ENCODE measurements around the gene ADGRG6. TPM values are rescaled to one million over a fixed set of nuclear protein-coding genes. Genes with fewer than 3 reads are reported as not detected.
"Not testable (repeated sequence)": the region's sequence is repeated elsewhere in the genome, so short reads cannot be mapped to it uniquely, and the experiment has no call there.

Gene ADGRG6
- total RNA-seq, 3 donors from 2014 or later = 8.2 to 29.6 (median 28.5) TPM

DNA sequence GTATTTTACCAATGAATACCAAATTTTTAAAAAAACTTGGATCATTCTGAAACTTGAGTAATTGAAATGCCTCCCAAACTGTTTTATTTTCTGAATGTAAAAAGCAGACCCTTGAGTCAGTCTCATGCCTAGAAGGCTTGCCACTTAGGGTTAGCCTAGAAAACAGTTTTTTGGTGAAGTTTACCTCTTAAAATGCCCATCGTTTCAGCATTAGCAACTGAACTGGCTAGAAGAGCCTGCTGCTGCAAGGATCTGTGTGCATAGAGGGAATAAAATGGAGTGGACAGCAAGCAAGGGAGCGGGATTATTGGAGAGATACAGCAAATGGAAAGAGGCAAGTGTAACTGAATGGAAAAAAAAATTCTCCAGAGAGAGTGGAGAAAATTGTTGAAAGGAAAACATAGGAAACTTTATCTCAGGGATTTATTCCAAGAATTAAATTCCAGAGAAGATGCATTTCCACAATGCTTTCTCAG, 40.1 kb downstream of the ADGRG6 start:
- intact Hi-C loops (cut with DNase I; ENCODE audit: low total_unique reads) = no loop called here
- Histone ChIP-seq H3K27me3 (no peaks in the 10 kb centered on the region), H3K36me3 (no peaks in the 10 kb centered on the region), H3K4me3 (no peak overlapping the region), H3K4me1 (no peaks in the 10 kb centered on the region), H3K9me3 (no peaks in the 10 kb centered on the region), H3K27ac (no peak overlapping the region)
- TF ChIP-seq POLR2A (IDR thresholded peaks at IDR 0.05) (no peak), POLR2AphosphoS5 (IDR thresholded peaks at IDR 0.05) (no peak)
- TF ChIP-seq, protein P1, sequence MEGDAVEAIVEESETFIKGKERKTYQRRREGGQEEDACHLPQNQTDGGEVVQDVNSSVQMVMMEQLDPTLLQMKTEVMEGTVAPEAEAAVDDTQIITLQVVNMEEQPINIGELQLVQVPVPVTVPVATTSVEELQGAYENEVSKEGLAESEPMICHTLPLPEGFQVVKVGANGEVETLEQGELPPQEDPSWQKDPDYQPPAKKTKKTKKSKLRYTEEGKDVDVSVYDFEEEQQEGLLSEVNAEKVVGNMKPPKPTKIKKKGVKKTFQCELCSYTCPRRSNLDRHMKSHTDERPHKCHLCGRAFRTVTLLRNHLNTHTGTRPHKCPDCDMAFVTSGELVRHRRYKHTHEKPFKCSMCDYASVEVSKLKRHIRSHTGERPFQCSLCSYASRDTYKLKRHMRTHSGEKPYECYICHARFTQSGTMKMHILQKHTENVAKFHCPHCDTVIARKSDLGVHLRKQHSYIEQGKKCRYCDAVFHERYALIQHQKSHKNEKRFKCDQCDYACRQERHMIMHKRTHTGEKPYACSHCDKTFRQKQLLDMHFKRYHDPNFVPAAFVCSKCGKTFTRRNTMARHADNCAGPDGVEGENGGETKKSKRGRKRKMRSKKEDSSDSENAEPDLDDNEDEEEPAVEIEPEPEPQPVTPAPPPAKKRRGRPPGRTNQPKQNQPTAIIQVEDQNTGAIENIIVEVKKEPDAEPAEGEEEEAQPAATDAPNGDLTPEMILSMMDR (IDR thresholded peaks at IDR 0.05) = no peak
- DNase-seq (ENCODE audit: low spot score in 2 of 2) = no peak

DNA sequence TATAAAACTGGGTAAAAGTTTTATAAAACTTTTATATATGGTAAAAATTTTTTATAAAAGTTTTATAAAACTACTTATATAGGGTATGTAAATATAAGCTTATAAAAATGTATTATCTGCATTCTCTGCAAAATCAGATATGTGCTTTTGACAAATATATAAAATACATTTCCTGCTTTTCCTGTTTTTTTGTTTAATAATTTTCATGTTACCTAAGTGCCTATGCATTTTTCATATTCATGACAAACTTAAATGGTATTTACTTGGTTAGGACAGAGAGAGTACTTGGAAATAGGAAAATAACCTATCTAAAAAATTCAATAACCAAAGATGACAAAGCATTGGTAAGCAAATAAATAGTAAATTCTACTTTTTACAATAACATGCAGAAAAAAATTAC, 41.2 kb downstream of the ADGRG6 start:
- no peak for TF ChIP-seq POLR2AphosphoS5 (IDR thresholded peaks at IDR 0.05)
- TF ChIP-seq, protein P1 (IDR thresholded peaks at IDR 0.05) = no peak
- TF ChIP-seq POLR2A (IDR thresholded peaks at IDR 0.05) = no peak
- Histone ChIP-seq H3K27me3 (no peaks in the 10 kb centered on the region), H3K9me3 (no peaks in the 10 kb centered on the region)

DNA sequence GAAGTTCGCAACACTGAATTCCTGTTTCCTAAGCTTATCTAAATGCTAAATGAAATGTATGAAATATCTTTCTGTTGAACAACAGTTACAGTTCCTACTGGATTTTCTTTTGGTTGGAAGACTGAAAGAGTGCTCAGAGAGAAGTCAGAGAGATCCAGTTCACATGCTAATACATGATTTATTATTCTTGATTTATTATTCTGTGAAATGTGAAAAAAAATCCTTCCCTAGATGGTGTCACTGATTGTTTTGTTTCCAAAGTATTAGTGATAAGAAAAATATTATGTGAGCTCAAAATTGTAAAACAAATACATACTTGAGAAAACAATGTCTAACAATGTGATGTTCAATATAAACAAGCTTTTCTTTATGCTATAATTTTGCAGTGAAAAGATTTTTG, 42.1 kb downstream of the ADGRG6 start:
- no peak overlapping the region for H3K4me3 ChIP-seq
- intact Hi-C loops (cut with DNase I; ENCODE audit: low total_unique reads) = no loop called here
- H3K4me1 ChIP-seq = no peaks in the 10 kb centered on the region
- H3K9me3 ChIP-seq = no peaks in the 10 kb centered on the region
- no peaks in the 10 kb centered on the region for H3K36me3 ChIP-seq
- TF ChIP-seq POLR2A (IDR thresholded peaks at IDR 0.05) (no peak), POLR2AphosphoS5 (IDR thresholded peaks at IDR 0.05) (no peak)
- TF ChIP-seq, protein P1 (IDR thresholded peaks at IDR 0.05) = no peak
- no peaks in the 10 kb centered on the region for H3K27me3 ChIP-seq
- no peak overlapping the region for H3K27ac ChIP-seq
- no peak for DNase-seq (ENCODE audit: low spot score in 2 of 2)

More for the DNA sequence above, 41.2 kb downstream of the ADGRG6 start:
- Histone ChIP-seq H3K4me3 (no peak overlapping the region), H3K27ac (no peak overlapping the region), H3K4me1 (no peaks in the 10 kb centered on the region), H3K36me3 (no peaks in the 10 kb centered on the region)
- intact Hi-C loops (cut with DNase I; ENCODE audit: low total_unique reads) = no loop called here
- no peak for DNase-seq (ENCODE audit: low spot score in 2 of 2)

DNA sequence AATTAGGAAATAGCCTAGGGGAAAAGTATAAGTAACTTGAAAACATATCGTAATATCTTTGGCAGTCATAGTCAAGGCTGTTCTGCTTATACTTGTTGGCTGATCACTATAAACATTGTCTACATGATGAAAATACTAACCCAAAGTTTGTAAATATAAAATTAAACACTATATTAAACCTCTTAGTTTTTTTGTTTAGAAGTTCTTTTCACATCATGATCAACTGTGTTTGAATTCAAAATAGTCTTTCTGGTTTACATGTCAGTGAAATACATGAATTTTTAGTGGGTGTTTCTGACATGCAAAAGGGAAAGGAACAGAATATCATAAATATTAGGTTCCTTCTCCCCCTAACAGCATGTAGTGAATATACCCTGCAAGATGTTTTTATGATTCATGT, 43.5 kb downstream of the ADGRG6 start:
- no peak overlapping the region for H3K27ac ChIP-seq
- no peaks in the 10 kb centered on the region for H3K36me3 ChIP-seq
- no peaks in the 10 kb centered on the region for H3K27me3 ChIP-seq
- DNase-seq (ENCODE audit: low spot score in 2 of 2) = no peak
- H3K4me1 ChIP-seq = no peaks in the 10 kb centered on the region
- H3K9me3 ChIP-seq = no peaks in the 10 kb centered on the region
- TF ChIP-seq POLR2AphosphoS5 (IDR thresholded peaks at IDR 0.05) (no peak), POLR2A (IDR thresholded peaks at IDR 0.05) (no peak)
- TF ChIP-seq, protein P1 (IDR thresholded peaks at IDR 0.05) = no peak
- intact Hi-C loops (cut with DNase I; ENCODE audit: low total_unique reads) = no loop called here
- H3K4me3 ChIP-seq = no peak overlapping the region

DNA sequence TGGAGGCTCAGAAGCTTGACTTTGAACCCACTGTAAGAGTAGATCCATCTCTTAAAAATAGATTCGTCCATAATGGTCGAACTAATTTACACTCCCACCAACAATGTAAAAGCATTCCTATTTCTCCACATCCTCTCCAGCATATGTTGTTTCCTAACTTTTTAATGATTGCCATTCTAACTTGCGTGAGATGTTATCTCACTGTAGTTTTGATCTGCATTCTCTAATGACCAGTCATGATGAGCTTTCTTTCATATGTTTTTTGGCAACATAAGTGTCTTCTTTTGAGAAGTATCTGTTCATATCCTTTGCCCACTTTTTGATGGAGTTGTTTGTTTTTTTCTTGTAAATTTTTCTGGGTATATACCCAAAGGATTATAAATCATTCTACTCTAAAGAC, 44.4 kb downstream of the ADGRG6 start:
- H3K4me1 ChIP-seq; H3K36me3 ChIP-seq; intact Hi-C loops (cut with DNase I; ENCODE audit: low total_unique reads); H3K9me3 ChIP-seq; DNase-seq (ENCODE audit: low spot score in 2 of 2); H3K27me3 ChIP-seq; H3K27ac ChIP-seq; H3K4me3 ChIP-seq: not testable (repeated sequence)

Measured in breast epithelium (tissue), 4 donors.